Astrocyte (in vitro differentiated cells and primary cell): ENCODE data around the gene PCBP3. TPM values are rescaled to one million over a fixed set of nuclear protein-coding genes. Genes with fewer than 3 reads are reported as not detected.

Experiments
- DNase-seq: peaks from one replicate; pipeline ENCODE4 v3.0.0-alpha.2; 2010; ENCODE audit warnings: low read depth
- FAIRE-seq: peaks from 2 replicates; lab custom pipeline; 2011; peaks lifted over from hg19 to GRCh38; lab: Jason Lieb, UNC
- H2AFZ ChIP-seq: 2 replicates; pipeline ENCODE4 v1.6.0; 2012; ENCODE audit warnings: low read depth, low read length, inconsistent platforms
- H3K27ac ChIP-seq: 2 replicates; pipeline ENCODE4 v1.5.1; 2011; ENCODE audit warnings: low read depth, low read length, inconsistent platforms
- H3K27me3 ChIP-seq: 2 replicates; pipeline ENCODE4 v1.6.0; 2011; ENCODE audit warnings: low read length, inconsistent platforms; ENCODE audit not compliant: insufficient read depth
- H3K36me3 ChIP-seq: 2 replicates; pipeline ENCODE4 v1.5.1; 2011; ENCODE audit warnings: low read length, inconsistent platforms; ENCODE audit not compliant: insufficient read depth
- H3K4me1 ChIP-seq: 2 replicates; pipeline ENCODE4 v1.5.1; 2011; ENCODE audit warnings: low read length, inconsistent platforms; ENCODE audit not compliant: insufficient read depth
- H3K4me2 ChIP-seq: 2 replicates; pipeline ENCODE4 v1.6.0; 2012; ENCODE audit warnings: low read length, inconsistent platforms
- H3K4me3 ChIP-seq: 2 replicates; pipeline ENCODE4 v1.5.1; 2011; ENCODE audit warnings: low read depth, mild to moderate bottlenecking, low read length, inconsistent platforms; ENCODE audit not compliant: insufficient read depth
- H3K79me2 ChIP-seq: 2 replicates; pipeline ENCODE4 v1.6.0; 2012; ENCODE audit warnings: mild to moderate bottlenecking, low read length, inconsistent platforms; ENCODE audit not compliant: insufficient read depth
- H3K9ac ChIP-seq: 2 replicates; pipeline ENCODE4 v1.6.0; 2012; ENCODE audit warnings: mild to moderate bottlenecking, low read length, inconsistent platforms
- H3K9me3 ChIP-seq: 2 replicates; pipeline ENCODE4 v1.5.1; 2012; ENCODE audit warnings: low read depth, mild to moderate bottlenecking, low read length, inconsistent platforms; ENCODE audit not compliant: insufficient read depth
- H4K20me1 ChIP-seq: 2 replicates; pipeline ENCODE4 v1.6.0; 2012; ENCODE audit warnings: low read length, inconsistent platforms; ENCODE audit not compliant: insufficient read depth
- H3K27ac Mint-ChIP-seq: one replicate; pipeline ENCODE4 v1.8.0; 2021; ENCODE audit warnings: mild to moderate bottlenecking, mixed read lengths; ENCODE audit not compliant: unreplicated experiment
- H3K27me3 Mint-ChIP-seq: one replicate; pipeline ENCODE4 v1.8.0; 2021; ENCODE audit warnings: low read depth, mixed read lengths; ENCODE audit not compliant: unreplicated experiment
- H3K36me3 Mint-ChIP-seq: one replicate; pipeline ENCODE4 v1.8.0; 2021; ENCODE audit warnings: low read depth, mixed read lengths; ENCODE audit not compliant: unreplicated experiment
- H3K4me1 Mint-ChIP-seq: one replicate; pipeline ENCODE4 v1.8.0; 2021; ENCODE audit warnings: low read depth, mixed read lengths; ENCODE audit not compliant: unreplicated experiment
- H3K4me3 Mint-ChIP-seq: one replicate; pipeline ENCODE4 v1.8.0; 2021; ENCODE audit warnings: mild to moderate bottlenecking, moderate library complexity, mixed read lengths; ENCODE audit not compliant: unreplicated experiment
- H3K9me3 Mint-ChIP-seq: one replicate; pipeline ENCODE4 v1.8.0; 2021; ENCODE audit warnings: mild to moderate bottlenecking, mixed read lengths; ENCODE audit not compliant: unreplicated experiment
- CTCF ChIP-seq: IDR thresholded peaks from 2 replicates; pipeline ENCODE4 v1.5.1; 2011; ENCODE audit warnings: low read depth, mild to moderate bottlenecking, inconsistent platforms, low read length, moderate library complexity; ENCODE audit not compliant: insufficient read depth
- EZH2 ChIP-seq: IDR thresholded peaks from 2 replicates; pipeline ENCODE4 v1.6.1; 2012; ENCODE audit warnings: mild to moderate bottlenecking, low read length, inconsistent platforms; ENCODE audit not compliant: insufficient read depth
- total RNA-seq: library from RNA; stranded (reverse); gene quantifications from 2 replicates; pipeline ENCODE4 v1.2.1, GENCODE V29; 2021

PCBP3 gene
- total RNA-seq, 1 donor from 2014 or later, result 1.8 TPM

GRCh38 chr21:45802956-45803617 lies 159.6 kb downstream of the PCBP3 start:
- Histone ChIP-seq H3K9ac (no peak overlapping the region), H3K36me3 (no peaks in the 10 kb centered on the region), H2AFZ (no peak overlapping the region), H3K4me1 (no peaks in the 10 kb centered on the region), H4K20me1 (no peaks in the 10 kb centered on the region), H3K79me2 (no peaks in the 10 kb centered on the region), H3K27me3 (no peaks in the 10 kb centered on the region), H3K4me2 (no peak overlapping the region), H3K9me3 (no peaks in the 10 kb centered on the region), H3K4me3 (no peak overlapping the region), H3K27ac (no peak overlapping the region)
- TF ChIP-seq EZH2, result no peak
- TF ChIP-seq CTCF, result no peak
- Mint-ChIP-seq H3K27me3 (peaks cover 39% of the 10 kb centered on the region), H3K4me1 (no peaks in the 10 kb centered on the region), H3K36me3 (no peaks in the 10 kb centered on the region), H3K4me3 (no peak overlapping the region), H3K9me3 (peaks cover 6% of the 10 kb centered on the region), H3K27ac (no peak overlapping the region)
- DNase-seq, result no peak
- FAIRE-seq, result no peak

- no peaks in the 10 kb centered on the region for H3K36me3 Mint-ChIP-seq
- FAIRE-seq, result no peak
- no peaks in the 10 kb centered on the region for H3K79me2 ChIP-seq
- no peak overlapping the region for H3K27ac ChIP-seq
- no peak overlapping the region for H3K4me3 Mint-ChIP-seq
- H2AFZ ChIP-seq, result no peak overlapping the region
- TF ChIP-seq EZH2, result no peak
- TF ChIP-seq CTCF, result no peak
- H4K20me1 ChIP-seq, result no peaks in the 10 kb centered on the region
- H3K4me2 ChIP-seq, result no peak overlapping the region
- H3K4me3 ChIP-seq, result no peak overlapping the region
- peaks cover 42% of the 10 kb centered on the region for H3K27me3 Mint-ChIP-seq
- no peaks in the 10 kb centered on the region for H3K4me1 ChIP-seq
- H3K36me3 ChIP-seq, result no peaks in the 10 kb centered on the region
- no peak overlapping the region for H3K27ac Mint-ChIP-seq
- no peaks in the 10 kb centered on the region for H3K27me3 ChIP-seq
- no peak overlapping the region for H3K9ac ChIP-seq
- no peaks in the 10 kb centered on the region for H3K9me3 ChIP-seq
- H3K4me1 Mint-ChIP-seq, result no peaks in the 10 kb centered on the region
- no peak for DNase-seq
- H3K9me3 Mint-ChIP-seq, result peaks cover 6% of the 10 kb centered on the region
These were observed 160.3 kb downstream of the PCBP3 start for GRCh38 chr21:45803618-45804340.
